ENCODE measurements around the gene HOXD1.

Gene HOXD1

GRCh38 chr2:176187200-176187898, 1.1 kb upstream of the HOXD1 start:
- H3K9ac ChIP-seq (ENCODE audit: low read length) = no peak overlapping the region
- no peaks in the 10 kb centered on the region for H3F3A ChIP-seq (ENCODE audit: insufficient read depth, low read length)
- no peaks in the 10 kb centered on the region for H3K79me2 ChIP-seq (ENCODE audit: insufficient read depth, low read length)
- no peaks in the 10 kb centered on the region for H3K9me3 ChIP-seq (ENCODE audit: low read length)
- no peaks in the 10 kb centered on the region for H3K4me1 ChIP-seq (ENCODE audit: insufficient read depth, low read length, severe bottlenecking)
- H3K27ac ChIP-seq (ENCODE audit: low read depth, low read length, poor library complexity, severe bottlenecking) = no peak overlapping the region
- H3K36me3 ChIP-seq (ENCODE audit: insufficient read depth, low read length) = no peaks in the 10 kb centered on the region
- no peaks in the 10 kb centered on the region for H3K9me2 ChIP-seq (ENCODE audit: low read depth, low read length)
- H2AFZ ChIP-seq (ENCODE audit: low read length) = no peak overlapping the region
- H4K20me1 ChIP-seq (ENCODE audit: insufficient read depth, low read length) = no peaks in the 10 kb centered on the region
- no peak overlapping the region for H3K4me3 ChIP-seq (ENCODE audit: low read depth, low read length, poor library complexity, severe bottlenecking)
- TF ChIP-seq EZH2 (IDR thresholded peaks at IDR 0.05; ENCODE audit: borderline replicate concordance, low read length) (no peak), CTCF (IDR thresholded peaks at IDR 0.05; ENCODE audit: low read length) (no peak)
- H3K4me2 ChIP-seq (ENCODE audit: low read length) = no peak overlapping the region
- H3K27me3 ChIP-seq (ENCODE audit: insufficient read depth, low read length) = no peaks in the 10 kb centered on the region

- Histone ChIP-seq H3K4me2 (ENCODE audit: low read length) (no peak overlapping the region), H3K9me3 (ENCODE audit: low read length) (no peaks in the 10 kb centered on the region), H3K4me3 (ENCODE audit: low read depth, low read length, poor library complexity, severe bottlenecking) (no peak overlapping the region), H4K20me1 (ENCODE audit: insufficient read depth, low read length) (no peaks in the 10 kb centered on the region), H3K27ac (ENCODE audit: low read depth, low read length, poor library complexity, severe bottlenecking) (no peak overlapping the region), H3K9ac (ENCODE audit: low read length) (no peak overlapping the region), H3F3A (ENCODE audit: insufficient read depth, low read length) (no peaks in the 10 kb centered on the region), H3K36me3 (ENCODE audit: insufficient read depth, low read length) (no peaks in the 10 kb centered on the region), H2AFZ (ENCODE audit: low read length) (no peak overlapping the region), H3K27me3 (ENCODE audit: insufficient read depth, low read length) (no peaks in the 10 kb centered on the region; the same call in 1 of the 2 replicates), H3K4me1 (ENCODE audit: insufficient read depth, low read length, severe bottlenecking) (no peaks in the 10 kb centered on the region), H3K79me2 (ENCODE audit: insufficient read depth, low read length) (no peaks in the 10 kb centered on the region), H3K9me2 (ENCODE audit: low read depth, low read length) (no peaks in the 10 kb centered on the region)
- TF ChIP-seq CTCF (IDR thresholded peaks at IDR 0.05; ENCODE audit: low read length) (no peak), EZH2 (IDR thresholded peaks at IDR 0.05; ENCODE audit: borderline replicate concordance, low read length) (no peak)
These were observed 559 bp downstream of the HOXD1 start for GRCh38 chr2:176188774-176189680.

- no peaks in the 10 kb centered on the region for H3K9me3 ChIP-seq (ENCODE audit: low read length)
- no peak overlapping the region for H3K4me2 ChIP-seq (ENCODE audit: low read length)
- no peaks in the 10 kb centered on the region; the same call in 1 of the 2 replicates for H3K27me3 ChIP-seq (ENCODE audit: insufficient read depth, low read length)
- no peaks in the 10 kb centered on the region for H3K4me1 ChIP-seq (ENCODE audit: insufficient read depth, low read length, severe bottlenecking)
- H4K20me1 ChIP-seq (ENCODE audit: insufficient read depth, low read length) = no peaks in the 10 kb centered on the region
- no peaks in the 10 kb centered on the region for H3K9me2 ChIP-seq (ENCODE audit: low read depth, low read length)
- no peak overlapping the region for H3K4me3 ChIP-seq (ENCODE audit: low read depth, low read length, poor library complexity, severe bottlenecking)
- H3K27ac ChIP-seq (ENCODE audit: low read depth, low read length, poor library complexity, severe bottlenecking) = no peak overlapping the region
- no peak overlapping the region for H2AFZ ChIP-seq (ENCODE audit: low read length)
- H3K36me3 ChIP-seq (ENCODE audit: insufficient read depth, low read length) = no peaks in the 10 kb centered on the region
- H3K9ac ChIP-seq (ENCODE audit: low read length) = no peak overlapping the region
- no peaks in the 10 kb centered on the region for H3F3A ChIP-seq (ENCODE audit: insufficient read depth, low read length)
- H3K79me2 ChIP-seq (ENCODE audit: insufficient read depth, low read length) = no peaks in the 10 kb centered on the region
- TF ChIP-seq EZH2 (IDR thresholded peaks at IDR 0.05; ENCODE audit: borderline replicate concordance, low read length) (no peak), CTCF (IDR thresholded peaks at IDR 0.05; ENCODE audit: low read length) (no peak)
These were observed 1.5 kb downstream of the HOXD1 start for GRCh38 chr2:176189681-176190641.
